H1 (cell line): ENCODE measurements around the gene NHS. TPM values are rescaled to one million over a fixed set of nuclear protein-coding genes. Genes with fewer than 3 reads are reported as not detected.

Source experiments
- CTCF ChIA-PET: fragments of 300-600 bp; sonication (Branson Sonifier 250); formaldehyde crosslinking; loops from one replicate; lab custom pipeline; 2021; ENCODE audit not compliant: partially characterized antibody; lab: Charles Lee
- POLR2A ChIA-PET: fragments of 300-600 bp; sonication (Branson Sonifier 250); formaldehyde crosslinking; loops from one replicate; lab custom pipeline; 2021; ENCODE audit warnings: inconsistent platforms; ENCODE audit not compliant: partially characterized antibody; lab: Charles Lee
- DNase-seq, 2 experiments: peaks; one replicate each; pipeline versions ENCODE4 v3.0.0 to v3.0.0-alpha.2; 2010 to 2022; ENCODE audit warnings: low spot score in 2 of 2, low read depth in 1 of 2, mixed read lengths in 1 of 2
- FAIRE-seq: peaks from 2 replicates; lab custom pipeline; 2011; peaks lifted over from hg19 to GRCh38; lab: Jason Lieb, UNC
- H2AFZ ChIP-seq: 2 replicates; pipeline ENCODE4 v1.8.1; 2012; ENCODE audit warnings: low read length, inconsistent platforms
- H2AK5ac ChIP-seq: 2 replicates; pipeline ENCODE4 v1.6.1; 2013; ENCODE audit warnings: low read depth, low read length
- H2BK120ac ChIP-seq: replicated peaks from 2 replicates; pipeline ENCODE3; 2013; ENCODE audit warnings: low read depth, low read length, inconsistent platforms
- H2BK12ac ChIP-seq: 2 replicates; pipeline ENCODE4 v1.6.1; 2013; ENCODE audit warnings: low read depth, low read length
- H2BK15ac ChIP-seq: 2 replicates; pipeline ENCODE4 v1.6.1; 2013; ENCODE audit warnings: low read length
- H2BK20ac ChIP-seq: 2 replicates; pipeline ENCODE4 v1.6.1; 2013; ENCODE audit warnings: low read length
- H2BK5ac ChIP-seq: 2 replicates; pipeline ENCODE4 v1.6.1; 2013; ENCODE audit warnings: low read depth, low read length
- H3K14ac ChIP-seq: 2 replicates; pipeline ENCODE4 v1.6.1; 2013; ENCODE audit warnings: inconsistent platforms; ENCODE audit not compliant: insufficient read length
- H3K18ac ChIP-seq: 2 replicates; pipeline ENCODE4 v1.6.1; 2013; ENCODE audit warnings: low read length; ENCODE audit errors: extremely low read depth
- H3K23ac ChIP-seq: 2 replicates; pipeline ENCODE4 v1.6.1; 2013; ENCODE audit warnings: inconsistent platforms; ENCODE audit not compliant: insufficient read length
- H3K23me2 ChIP-seq: 2 replicates; pipeline ENCODE4 v1.6.1; 2013; ENCODE audit warnings: low read depth, low read length
- H3K27ac ChIP-seq: 2 replicates; pipeline ENCODE4 v1.6.1; 2011; ENCODE audit warnings: low read depth, low read length, inconsistent platforms
- H3K27me3 ChIP-seq, 4 experiments: replicated peaks in 1 of 4; 1 replicate in 1 of 4; 2 replicates in 3 of 4; pipeline versions ENCODE4 v1.6.1 to v1.8.1; 2011 to 2013; ENCODE audit warnings: low read length in 3 of 4, mild to moderate bottlenecking in 3 of 4, inconsistent platforms in 2 of 4, mixed read lengths in 2 of 4, moderate library complexity in 1 of 4; ENCODE audit not compliant: control insufficient read depth in 3 of 4, insufficient read depth in 3 of 4; ENCODE audit errors: extremely low read depth in 1 of 4
- H3K36me3 ChIP-seq, 4 experiments: 2 replicates each; pipeline versions ENCODE4 v1.6.1 to v1.8.1; 2011 to 2013; ENCODE audit warnings: mild to moderate bottlenecking in 4 of 4, low read length in 3 of 4, moderate library complexity in 2 of 4, control low read depth in 1 of 4, inconsistent platforms in 1 of 4; ENCODE audit not compliant: insufficient read depth in 4 of 4, control insufficient read depth in 2 of 4
- H3K4ac ChIP-seq: replicated peaks from 2 replicates; pipeline ENCODE3; 2013; ENCODE audit warnings: low read length, low read depth, mixed read lengths, inconsistent platforms; ENCODE audit not compliant: insufficient read length
- H3K4me1 ChIP-seq, 4 experiments: replicated peaks in 1 of 4; 1 replicate in 1 of 4; 2 replicates in 3 of 4; pipeline versions ENCODE4 v1.6.1 to v1.8.1; 2011 to 2013; ENCODE audit warnings: low read length in 3 of 4, inconsistent platforms in 2 of 4, mixed read lengths in 1 of 4; ENCODE audit not compliant: insufficient read depth in 4 of 4, control insufficient read depth in 3 of 4
- H3K4me2 ChIP-seq, 2 experiments: 2 replicates each; pipeline versions ENCODE4 v1.6.1 to v1.8.1; 2011 to 2013; ENCODE audit warnings: low read depth in 2 of 2, low read length in 2 of 2, control low read depth in 1 of 2, inconsistent platforms in 1 of 2, mild to moderate bottlenecking in 1 of 2; ENCODE audit not compliant: insufficient read depth in 1 of 2
- H3K4me3 ChIP-seq, 4 experiments: fragments of 200-600, 300-600 bp in 1 of 4; sonication (generic), shearing (Covaris generic), sonication (Bioruptor Twin) in 1 of 4; 2 replicates each; pipeline versions ENCODE4 v1.5.1 to v1.8.1; 2011 to 2016; ENCODE audit warnings: low read length in 4 of 4, low read depth in 3 of 4, control low read depth in 2 of 4, inconsistent platforms in 2 of 4, mild to moderate bottlenecking in 2 of 4, mixed read lengths in 1 of 4, moderate library complexity in 1 of 4; ENCODE audit not compliant: insufficient read depth in 2 of 4; ENCODE audit errors: extremely low read depth in 1 of 4
- H3K56ac ChIP-seq: replicated peaks from 2 replicates; pipeline ENCODE3; 2013; ENCODE audit warnings: low read depth, mild to moderate bottlenecking, mixed read lengths, low read length, inconsistent platforms; ENCODE audit not compliant: insufficient read length
- H3K79me1 ChIP-seq: 2 replicates; pipeline ENCODE4 v1.6.1; 2013; ENCODE audit warnings: low read depth, low read length, control low read depth
- H3K79me2 ChIP-seq, 2 experiments: 2 replicates each; pipeline versions ENCODE4 v1.6.1 to v1.8.1; 2012 to 2013; ENCODE audit warnings: low read length in 2 of 2, mild to moderate bottlenecking in 2 of 2, inconsistent platforms in 1 of 2; ENCODE audit not compliant: insufficient read depth in 2 of 2, control insufficient read depth in 1 of 2
- H3K9ac ChIP-seq, 4 experiments: replicated peaks in 1 of 4; 1 replicate in 1 of 4; 2 replicates in 3 of 4; pipeline versions ENCODE4 v1.6.1 to v1.8.1; 2011 to 2013; ENCODE audit warnings: low read depth in 3 of 4, low read length in 3 of 4, control low read depth in 2 of 4, mild to moderate bottlenecking in 2 of 4, moderate library complexity in 2 of 4, inconsistent platforms in 1 of 4; ENCODE audit errors: extremely low read depth in 1 of 4
- H3K9me3 ChIP-seq, 2 experiments: 2 replicates each; pipeline versions ENCODE4 v1.6.1 to v1.8.1; 2012 to 2013; ENCODE audit warnings: mild to moderate bottlenecking in 2 of 2, moderate library complexity in 2 of 2, control low read depth in 1 of 2, inconsistent platforms in 1 of 2, low read depth in 1 of 2, low read length in 1 of 2, mixed read lengths in 1 of 2; ENCODE audit not compliant: insufficient read depth in 2 of 2
- H4K20me1 ChIP-seq, 2 experiments: replicated peaks in 1 of 2; 2 replicates each; pipeline versions ENCODE3 to v1.8.1; 2011 to 2013; ENCODE audit warnings: inconsistent platforms in 2 of 2, low read length in 2 of 2, mild to moderate bottlenecking in 1 of 2; ENCODE audit not compliant: insufficient read depth in 2 of 2, control insufficient read depth in 1 of 2
- H4K5ac ChIP-seq: 2 replicates; pipeline ENCODE4 v1.6.1; 2013; ENCODE audit warnings: low read length, low read depth, mixed read lengths, inconsistent platforms; ENCODE audit not compliant: insufficient read length
- H4K8ac ChIP-seq: 2 replicates; pipeline ENCODE4 v1.8.0; 2013; ENCODE audit warnings: mild to moderate bottlenecking, moderate library complexity, low read length, inconsistent platforms; ENCODE audit not compliant: insufficient read depth; ENCODE audit errors: extremely low read depth
- H4K91ac ChIP-seq: replicated peaks from 2 replicates; pipeline ENCODE3; 2013; ENCODE audit warnings: low read length, mixed read lengths, inconsistent platforms; ENCODE audit not compliant: insufficient read length
- BCL11A ChIP-seq, 2 experiments: IDR thresholded peaks; one replicate each; pipeline ENCODE4 v1.6.1; 2011; ENCODE audit warnings: low read depth in 2 of 2, low read length in 2 of 2, mild to moderate bottlenecking in 2 of 2
- CTCF ChIP-seq, 3 experiments: IDR thresholded peaks; 1 replicate in 2 of 3; 2 replicates in 1 of 3; pipeline versions ENCODE4 v1.5.1 to v1.6.1; 2011; ENCODE audit warnings: low read length in 3 of 3, mild to moderate bottlenecking in 3 of 3, inconsistent platforms in 2 of 3, low read depth in 1 of 3, moderate library complexity in 1 of 3; ENCODE audit not compliant: insufficient read depth in 1 of 3; ENCODE audit errors: control extremely low read depth in 1 of 3
- GTF2F1 ChIP-seq: IDR thresholded peaks from 2 replicates; pipeline ENCODE4 v1.6.1; 2012; ENCODE audit warnings: low read depth, low read length, improper control_type of control experiment, borderline replicate concordance
- HDAC6 ChIP-seq: IDR thresholded peaks from one replicate; pipeline ENCODE4 v1.7.1; 2012; ENCODE audit warnings: low read depth, mild to moderate bottlenecking, inconsistent platforms, low read length, moderate library complexity
- RAD21 ChIP-seq, 2 experiments: IDR thresholded peaks in 1 of 2; conservative IDR thresholded peaks in 1 of 2; 2 replicates each; pipeline ENCODE4 v1.6.1; 2011; ENCODE audit warnings: low read depth in 2 of 2, low read length in 2 of 2, improper control_type of control experiment in 1 of 2, inconsistent platforms in 1 of 2, mild to moderate bottlenecking in 1 of 2, moderate library complexity in 1 of 2
- RNF2 ChIP-seq: fragments of 200-900, 300-1000 bp; sonication (generic); IDR thresholded peaks from 2 replicates; pipeline ENCODE4 v1.7.1; 2016; ENCODE audit warnings: borderline replicate concordance, low read depth, mild to moderate bottlenecking, antibody characterized with exemption, low read length; ENCODE audit not compliant: poor library complexity, severe bottlenecking; ENCODE audit errors: missing control alignments
- SAP30 ChIP-seq: fragments of 300-600 bp; sonication (generic); IDR thresholded peaks from 2 replicates; pipeline ENCODE4 v1.7.1; 2012; ENCODE audit warnings: low read length, moderate library complexity, mild to moderate bottlenecking, inconsistent platforms; ENCODE audit not compliant: insufficient read depth, insufficient replicate concordance
- WGBS, 2 experiments: shearing (Covaris generic) in 1 of 2; methylation state at CpG; one replicate each; pipeline versions ENCODE4 v1.1.6 to v1.1.7; 2013 to 2015; ENCODE audit warnings: low lambda C conversion rate in 2 of 2, mixed read lengths in 2 of 2, inconsistent platforms in 1 of 2, low coverage in 1 of 2, missing lambda C conversion rate in 1 of 2; ENCODE audit not compliant: insufficient replicate concordance in 2 of 2, insufficient coverage in 1 of 2, insufficient read length in 1 of 2; ENCODE audit errors: extremely low coverage in 1 of 2, missing lambda C conversion rate in 1 of 2; 5-methylcytosine and 5-hydroxymethylcytosine counted together
- polyA plus RNA-seq, 7 experiments: library from polyadenylated mRNA; depleted of rRNA in 3 of 7; stranded (reverse) in 5 of 7; unstranded in 2 of 7; fragments of >200 nt in 5 of 7; fragments of 200-250 nt in 2 of 7; gene quantifications; 1 replicate in 5 of 7; 2 replicates in 1 of 7; 4 replicates in 1 of 7; pipeline versions ENCODE4 v1.2.1 to v1.2.3, GENCODE V29; 2011 to 2013; ENCODE audit warnings: missing spikeins in 2 of 7, mixed read lengths in 2 of 7
- total RNA-seq: library from RNA; stranded (reverse); fragmentation: NEBNext Ultra II Directional; extraction: Animal tissue kit (Norgen Biotek cat#: 25700); gene quantifications from 2 replicates; pipeline ENCODE4 v1.2.1, GENCODE V29; 2021

NHS gene
- total and polyA plus RNA-seq, 2 of the 8 experiments (the other 6 are each of a cell fraction or from before 2014, with no cell fraction given) = 2.2 to 6.7 TPM

GRCh38 chrX:17535229-17535628 lies 160.2 kb downstream of the NHS start:
- Histone ChIP-seq H3K27me3 (no peaks in the 10 kb centered on the region), H3K4me1 (peaks cover 0 to 6% (median 0%) of the 10 kb centered on the region in 4 experiments; a peak in 3 of 7 replicates), H3K36me3 (no peaks in the 10 kb centered on the region), H3K18ac (no peak overlapping the region), H4K20me1 (no peaks in the 10 kb centered on the region), H2BK12ac (no peak overlapping the region), H3K9me3 (no peaks in the 10 kb centered on the region), H4K5ac (no peak overlapping the region), H3K79me1 (no peaks in the 10 kb centered on the region), H3K79me2 (no peaks in the 10 kb centered on the region), H3K4me3 (no peak overlapping the region), H3K14ac (no peak overlapping the region)
- ChIA-PET CTCF (interaction anchor here (0.8 to 4.6 kb wide), 18 partner anchors 10 to 157 kb away, joined by 3 to 33 read pairs (median 4); no protein-coding TSS in a partner anchor), POLR2A (interaction anchor here (0.5 kb wide), 1 partner anchor 645 kb away, joined by 3 read pairs; no protein-coding TSS in a partner anchor)
- WGBS, 2 experiments = 56% methylated on average over 3 of the region's 4 CpGs; no CpG with 5 or more reads in 1 of the 2 experiments
- TF ChIP-seq BCL11A (IDR thresholded peaks at IDR 0.05; ENCODE audit: low read depth in 2 of 2, low read length in 2 of 2) (no peak), RNF2 (no peak), SAP30 (no peak), RAD21 (IDR thresholded peaks at IDR 0.05 in 1 of 2, conservative IDR thresholded peaks at IDR 0.05 in 1 of 2; ENCODE audit: low read depth in 2 of 2, low read length in 2 of 2) (peak; percentile 67 to 84), HDAC6 (no peak), GTF2F1 (no peak), CTCF (IDR thresholded peaks at IDR 0.05; ENCODE audit: control extremely low read depth in 1 of 3, insufficient read depth in 1 of 3, low read depth in 1 of 3, low read length in 3 of 3) (peak; percentile 39 to 69 (median 62))
- TF ChIP-seq, all 59 proteins: peak for 2
- H2BK20ac ChIP-seq = no peak overlapping the region
- no peak overlapping the region for H3K27ac ChIP-seq
- DNase-seq (peak in 1 of 2 experiments; percentile 60), FAIRE-seq (peak; percentile 99)
- H3K56ac ChIP-seq = no peak overlapping the region
- H2AFZ ChIP-seq = no peak overlapping the region
- no peaks in the 10 kb centered on the region for H3K23me2 ChIP-seq
- H3K9ac ChIP-seq = no peak overlapping the region
- no peak overlapping the region for H3K4ac ChIP-seq
- H3K23ac ChIP-seq = no peak overlapping the region
- H2BK120ac ChIP-seq = no peak overlapping the region
- H2BK15ac ChIP-seq = no peak overlapping the region
- no peak overlapping the region for H2BK5ac ChIP-seq
- H2AK5ac ChIP-seq = no peak overlapping the region
- no peak overlapping the region for H3K4me2 ChIP-seq
- no peak overlapping the region for H4K91ac ChIP-seq
- no peak overlapping the region for H4K8ac ChIP-seq
